ENCODE data around the gene DARS1. TPM values are rescaled to one million over a fixed set of nuclear protein-coding genes. Genes with fewer than 3 reads are reported as not detected.

DARS1 gene
- total and polyA plus RNA-seq, 2 of the 13 experiments (the other 11 are each of a cell fraction or from before 2014, with no cell fraction given), result 149 to 230 TPM

DNA sequence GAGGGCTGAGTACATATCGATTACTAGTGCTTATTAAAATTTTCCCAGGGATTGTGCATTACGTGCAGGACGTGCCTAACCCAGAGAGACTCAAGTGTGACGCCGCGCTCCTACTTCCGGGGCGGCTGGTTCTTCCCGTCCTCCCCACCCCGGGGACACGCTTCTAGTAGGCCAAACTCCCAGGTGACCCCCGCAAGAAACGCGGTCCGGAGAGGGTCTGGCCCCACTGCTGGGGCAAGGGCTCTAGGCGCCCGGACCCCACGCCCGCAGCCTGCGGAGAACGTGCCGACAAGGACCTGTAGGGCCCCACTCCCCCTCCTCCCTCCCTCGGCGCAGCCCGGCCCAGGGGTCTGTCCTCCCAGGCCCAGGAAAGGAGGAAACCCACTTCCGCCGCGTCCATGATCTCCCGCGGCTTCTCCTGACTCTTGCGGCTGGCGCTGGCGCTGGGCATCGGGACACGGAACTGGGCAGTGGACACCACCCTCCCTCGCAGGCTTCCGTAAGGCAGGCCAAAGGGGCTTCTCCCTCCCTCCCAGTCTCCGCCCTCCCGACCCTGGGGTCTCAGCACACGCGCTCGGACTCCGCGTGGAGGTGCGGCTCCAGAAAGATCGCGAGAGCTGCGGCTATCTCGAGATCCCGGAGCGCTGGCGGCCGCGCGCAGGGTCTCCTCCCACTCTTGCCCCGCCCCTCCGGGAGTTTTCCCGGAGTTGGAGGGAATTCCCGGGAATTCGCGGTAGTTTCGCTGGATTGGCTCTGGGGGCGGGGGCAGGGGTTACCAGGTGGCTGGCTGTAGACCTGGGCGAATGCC is at the start of gene DARS1 (continued):
- TF ChIP-seq, protein P1, sequence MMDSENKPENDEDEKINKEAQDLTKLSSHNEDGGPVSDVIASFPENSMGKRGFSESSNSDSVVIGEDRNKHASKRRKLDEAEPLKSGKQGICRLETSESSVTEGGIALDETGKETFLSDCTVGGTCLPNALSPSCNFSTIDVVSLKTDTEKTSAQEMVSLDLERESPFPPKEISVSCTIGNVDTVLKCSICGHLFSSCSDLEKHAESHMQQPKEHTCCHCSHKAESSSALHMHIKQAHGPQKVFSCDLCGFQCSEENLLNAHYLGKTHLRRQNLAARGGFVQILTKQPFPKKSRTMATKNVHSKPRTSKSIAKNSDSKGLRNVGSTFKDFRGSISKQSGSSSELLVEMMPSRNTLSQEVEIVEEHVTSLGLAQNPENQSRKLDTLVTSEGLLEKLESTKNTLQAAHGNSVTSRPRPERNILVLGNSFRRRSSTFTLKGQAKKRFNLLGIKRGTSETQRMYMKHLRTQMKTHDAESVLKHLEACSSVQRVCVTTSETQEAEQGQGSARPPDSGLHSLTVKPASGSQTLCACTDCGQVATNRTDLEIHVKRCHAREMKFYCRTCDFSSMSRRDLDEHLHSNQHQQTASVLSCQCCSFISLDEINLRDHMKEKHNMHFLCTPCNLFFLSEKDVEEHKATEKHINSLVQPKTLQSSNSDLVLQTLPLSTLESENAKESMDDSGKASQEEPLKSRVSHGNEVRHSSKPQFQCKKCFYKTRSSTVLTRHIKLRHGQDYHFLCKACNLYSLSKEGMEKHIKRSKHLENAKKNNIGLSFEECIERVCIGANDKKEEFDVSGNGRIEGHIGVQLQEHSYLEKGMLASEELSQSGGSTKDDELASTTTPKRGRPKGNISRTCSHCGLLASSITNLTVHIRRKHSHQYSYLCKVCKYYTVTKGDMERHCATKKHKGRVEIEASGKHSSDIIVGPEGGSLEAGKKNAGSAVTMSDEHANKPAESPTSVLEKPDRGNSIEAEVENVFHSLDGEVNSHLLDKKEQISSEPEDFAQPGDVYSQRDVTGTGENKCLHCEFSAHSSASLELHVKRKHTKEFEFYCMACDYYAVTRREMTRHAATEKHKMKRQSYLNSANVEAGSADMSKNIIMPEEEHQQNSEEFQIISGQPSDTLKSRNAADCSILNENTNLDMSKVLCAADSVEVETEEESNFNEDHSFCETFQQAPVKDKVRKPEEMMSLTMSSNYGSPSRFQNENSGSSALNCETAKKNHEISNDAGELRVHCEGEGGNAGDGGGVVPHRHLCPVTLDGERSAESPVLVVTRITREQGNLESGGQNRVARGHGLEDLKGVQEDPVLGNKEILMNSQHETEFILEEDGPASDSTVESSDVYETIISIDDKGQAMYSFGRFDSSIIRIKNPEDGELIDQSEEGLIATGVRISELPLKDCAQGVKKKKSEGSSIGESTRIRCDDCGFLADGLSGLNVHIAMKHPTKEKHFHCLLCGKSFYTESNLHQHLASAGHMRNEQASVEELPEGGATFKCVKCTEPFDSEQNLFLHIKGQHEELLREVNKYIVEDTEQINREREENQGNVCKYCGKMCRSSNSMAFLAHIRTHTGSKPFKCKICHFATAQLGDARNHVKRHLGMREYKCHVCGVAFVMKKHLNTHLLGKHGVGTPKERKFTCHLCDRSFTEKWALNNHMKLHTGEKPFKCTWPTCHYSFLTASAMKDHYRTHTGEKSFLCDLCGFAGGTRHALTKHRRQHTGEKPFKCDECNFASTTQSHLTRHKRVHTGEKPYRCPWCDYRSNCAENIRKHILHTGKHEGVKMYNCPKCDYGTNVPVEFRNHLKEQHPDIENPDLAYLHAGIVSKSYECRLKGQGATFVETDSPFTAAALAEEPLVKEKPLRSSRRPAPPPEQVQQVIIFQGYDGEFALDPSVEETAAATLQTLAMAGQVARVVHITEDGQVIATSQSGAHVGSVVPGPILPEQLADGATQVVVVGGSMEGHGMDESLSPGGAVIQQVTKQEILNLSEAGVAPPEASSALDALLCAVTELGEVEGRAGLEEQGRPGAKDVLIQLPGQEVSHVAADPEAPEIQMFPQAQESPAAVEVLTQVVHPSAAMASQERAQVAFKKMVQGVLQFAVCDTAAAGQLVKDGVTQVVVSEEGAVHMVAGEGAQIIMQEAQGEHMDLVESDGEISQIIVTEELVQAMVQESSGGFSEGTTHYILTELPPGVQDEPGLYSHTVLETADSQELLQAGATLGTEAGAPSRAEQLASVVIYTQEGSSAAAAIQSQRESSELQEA (CRISPR knock-in tag; IDR thresholded peaks at IDR 0.05; ENCODE audit: not compliant biosample characterization), result peak; percentile 98
- peak; percentile 89; the same call in 1 of the 2 replicates for TF ChIP-seq ZNF569 (CRISPR knock-in tag; IDR thresholded peaks at IDR 0.05; ENCODE audit: borderline replicate concordance)
- no peak; the same call in 1 of the 2 replicates for TF ChIP-seq ZKSCAN5 (CRISPR knock-in tag; IDR thresholded peaks at IDR 0.05)
- no peak for TF ChIP-seq CCDC6 (CRISPR knock-in tag; IDR thresholded peaks at IDR 0.05)
- TF ChIP-seq CHCHD3 (CRISPR knock-in tag; IDR thresholded peaks at IDR 0.05), result peak; percentile 88
- TF ChIP-seq MEIS1 (CRISPR knock-in tag; IDR thresholded peaks at IDR 0.05; ENCODE audit: borderline replicate concordance), result peak; percentile 87
- TF ChIP-seq ZNF792 (CRISPR knock-in tag; IDR thresholded peaks at IDR 0.05), result peak; percentile 68
- no peak for TF ChIP-seq RFX5 (IDR thresholded peaks at IDR 0.05; ENCODE audit: low read depth, low read length)
- TF ChIP-seq RBM39 (IDR thresholded peaks at IDR 0.05; ENCODE audit: low read depth, low read length, poor library complexity, severe bottlenecking), result peak; percentile 99
- TF ChIP-seq YEATS2 (CRISPR knock-in tag; IDR thresholded peaks at IDR 0.05; ENCODE audit: borderline replicate concordance), result peak; percentile 95
- TF ChIP-seq LRRFIP1 (CRISPR knock-in tag; conservative IDR thresholded peaks at IDR 0.05), result no peak
- peak; percentile 96 for TF ChIP-seq SAFB2 (CRISPR knock-in tag; IDR thresholded peaks at IDR 0.05; ENCODE audit: borderline replicate concordance, low read depth)
- peak; percentile 75 for TF ChIP-seq CREB1 (IDR thresholded peaks at IDR 0.05)
- peak; percentile 77 for TF ChIP-seq CREB1 (CRISPR knock-in tag; IDR thresholded peaks at IDR 0.05)
- TF ChIP-seq AKAP8 (CRISPR knock-in tag; IDR thresholded peaks at IDR 0.05), result peak; percentile 90; the same call in 1 of the 2 replicates
- peak; percentile 83; the same call in 1 of the 2 replicates for TF ChIP-seq SPEN (CRISPR knock-in tag; IDR thresholded peaks at IDR 0.05; ENCODE audit: low read depth)
- TF ChIP-seq, protein P2, sequence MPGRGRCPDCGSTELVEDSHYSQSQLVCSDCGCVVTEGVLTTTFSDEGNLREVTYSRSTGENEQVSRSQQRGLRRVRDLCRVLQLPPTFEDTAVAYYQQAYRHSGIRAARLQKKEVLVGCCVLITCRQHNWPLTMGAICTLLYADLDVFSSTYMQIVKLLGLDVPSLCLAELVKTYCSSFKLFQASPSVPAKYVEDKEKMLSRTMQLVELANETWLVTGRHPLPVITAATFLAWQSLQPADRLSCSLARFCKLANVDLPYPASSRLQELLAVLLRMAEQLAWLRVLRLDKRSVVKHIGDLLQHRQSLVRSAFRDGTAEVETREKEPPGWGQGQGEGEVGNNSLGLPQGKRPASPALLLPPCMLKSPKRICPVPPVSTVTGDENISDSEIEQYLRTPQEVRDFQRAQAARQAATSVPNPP (CRISPR knock-in tag; IDR thresholded peaks at IDR 0.05), result no peak; the same call in 1 of the 2 replicates
